SJCRH30 (cell line): ENCODE results near the gene GALNT11. TPM values are rescaled to one million over a fixed set of nuclear protein-coding genes. Genes with fewer than 3 reads are reported as not detected.
"Not testable (repeated sequence)": the region's sequence is repeated elsewhere in the genome, so short reads cannot be mapped to it uniquely, and the experiment has no call there.

Source experiments
- DNase-seq, 2 experiments: peaks; one replicate each; pipeline ENCODE4 v3.0.0-alpha.2; 2015 to 2020
- H3K27ac ChIP-seq: fragments of 250-450 bp; sonication (Bioruptor Pico); 2 replicates; pipeline ENCODE4 v1.5.1; 2020; ENCODE audit warnings: mild to moderate bottlenecking, moderate library complexity
- H3K27me3 ChIP-seq: fragments of 250-450 bp; sonication (Bioruptor Pico); 2 replicates; pipeline ENCODE4 v1.5.1; 2020; ENCODE audit warnings: mild to moderate bottlenecking, moderate library complexity
- H3K36me3 ChIP-seq: fragments of 250-450 bp; sonication (Bioruptor Pico); 2 replicates; pipeline ENCODE4 v1.5.1; 2020; ENCODE audit warnings: mild to moderate bottlenecking, moderate library complexity
- H3K4me1 ChIP-seq: fragments of 250-450 bp; sonication (Bioruptor Pico); 2 replicates; pipeline ENCODE4 v1.5.1; 2020; ENCODE audit warnings: mild to moderate bottlenecking, moderate library complexity
- H3K4me3 ChIP-seq: fragments of 250-450 bp; sonication (Bioruptor Pico); 2 replicates; pipeline ENCODE4 v1.5.1; 2020; ENCODE audit warnings: mild to moderate bottlenecking, moderate library complexity
- H3K9me3 ChIP-seq: fragments of 250-450 bp; sonication (Bioruptor Pico); replicated peaks from 2 replicates; pipeline ENCODE4 v1.5.1; 2020; ENCODE audit warnings: mild to moderate bottlenecking, moderate library complexity
- total RNA-seq: library from RNA; depleted of rRNA; stranded (reverse); fragments of >200 nt; shearing (Covaris generic); gene quantifications from 2 replicates; pipeline ENCODE4 v1.2.3, GENCODE V29; 2014

GALNT11 gene
- total RNA-seq, 1 experiment from 2014 or later, result 50.0 TPM

DNA sequence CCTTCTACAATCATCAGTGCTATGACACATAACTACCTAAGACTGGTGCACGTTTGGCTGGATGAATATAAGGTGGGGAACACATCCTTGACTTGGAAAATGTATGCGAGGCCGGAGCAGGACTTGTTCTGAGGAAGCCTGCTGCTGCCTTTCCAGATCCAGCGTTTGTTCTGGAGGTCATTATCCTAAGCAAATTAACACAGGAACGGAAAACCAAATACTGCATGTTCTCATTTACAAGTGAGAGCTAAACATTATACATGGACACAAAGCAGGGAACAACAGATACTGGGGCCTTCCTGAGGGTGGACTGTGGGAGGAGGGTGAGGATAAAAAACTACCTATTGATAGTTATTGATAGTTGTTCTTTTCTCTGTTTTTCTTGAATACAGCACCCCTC, 10.8 kb upstream of the GALNT11 start:
- no peaks in the 10 kb centered on the region for H3K4me1 ChIP-seq
- H3K27me3 ChIP-seq, result no peaks in the 10 kb centered on the region
- H3K4me3 ChIP-seq, result no peak overlapping the region
- H3K27ac ChIP-seq, result no peak overlapping the region
- no peak for DNase-seq
- no peaks in the 10 kb centered on the region for H3K36me3 ChIP-seq
- no peaks in the 10 kb centered on the region for H3K9me3 ChIP-seq

DNA sequence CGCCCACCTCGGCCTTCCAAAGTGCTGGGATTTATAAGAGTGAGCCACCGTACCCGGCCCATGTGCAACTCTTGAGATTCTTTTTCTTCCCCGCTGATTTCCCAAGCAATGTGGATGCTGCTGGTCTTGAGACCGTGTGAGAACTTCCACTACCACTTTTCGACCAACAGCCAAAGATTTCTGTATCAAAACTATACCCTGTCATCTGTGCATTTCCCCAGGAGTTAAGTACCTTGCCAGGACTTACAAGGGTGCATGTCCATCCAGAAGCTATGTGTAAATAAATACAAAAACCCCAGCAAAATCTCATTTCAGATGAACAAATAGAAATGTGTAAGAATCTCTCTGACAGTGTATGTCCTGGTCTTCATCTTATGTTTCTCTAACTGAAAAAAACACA, 9.9 kb upstream of the GALNT11 start:
- Histone ChIP-seq H3K27ac (no peak overlapping the region), H3K36me3 (no peaks in the 10 kb centered on the region), H3K9me3 (no peaks in the 10 kb centered on the region), H3K4me3 (no peak overlapping the region), H3K27me3 (no peaks in the 10 kb centered on the region), H3K4me1 (no peaks in the 10 kb centered on the region)
- DNase-seq, result no peak

DNA sequence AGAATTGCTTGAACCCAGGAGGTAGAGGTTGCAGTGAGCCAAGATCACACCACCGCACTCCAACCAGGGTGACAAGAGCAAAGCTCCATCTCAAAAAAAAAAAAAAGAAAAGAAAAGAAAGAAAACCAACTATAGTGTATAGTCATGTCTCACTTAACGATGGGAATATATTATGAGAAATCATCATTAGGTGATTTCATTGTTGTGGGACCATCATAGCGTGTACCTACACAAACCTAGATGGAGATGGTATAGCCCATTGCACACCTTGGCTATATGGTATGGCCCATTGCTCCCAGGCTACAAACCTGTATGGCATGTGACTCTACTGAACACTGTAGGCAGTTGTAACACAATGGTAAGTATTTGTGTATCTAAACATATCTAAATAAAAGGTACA, 8.5 kb upstream of the GALNT11 start:
- Histone ChIP-seq H3K27me3 (no peaks in the 10 kb centered on the region), H3K4me3 (no peak overlapping the region), H3K27ac (no peak overlapping the region), H3K36me3 (no peaks in the 10 kb centered on the region), H3K4me1 (no peaks in the 10 kb centered on the region), H3K9me3 (no peaks in the 10 kb centered on the region)
- DNase-seq, result no peak

DNA sequence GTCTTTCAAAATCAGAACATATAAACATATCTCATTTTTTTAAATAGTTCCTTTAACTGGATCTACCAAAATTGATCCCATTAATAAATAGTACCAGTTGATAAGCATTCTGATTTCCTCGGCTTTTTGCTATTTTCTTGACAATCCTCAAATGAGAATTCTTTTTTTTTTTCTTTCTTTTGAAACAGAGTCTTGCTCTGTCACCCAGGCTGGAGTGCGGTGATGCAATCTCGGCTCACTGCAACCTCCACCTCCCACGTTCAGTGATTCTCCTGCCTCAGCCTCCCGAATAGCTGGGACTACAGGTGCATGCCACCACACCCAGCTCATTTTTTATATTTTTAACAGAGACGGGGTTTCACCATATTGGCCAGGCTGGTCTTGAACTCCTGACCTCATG, 7.8 kb upstream of the GALNT11 start:
- not testable (repeated sequence) for DNase-seq, H3K4me1 ChIP-seq, H3K27me3 ChIP-seq, H3K36me3 ChIP-seq, H3K27ac ChIP-seq, H3K4me3 ChIP-seq, H3K9me3 ChIP-seq

DNA sequence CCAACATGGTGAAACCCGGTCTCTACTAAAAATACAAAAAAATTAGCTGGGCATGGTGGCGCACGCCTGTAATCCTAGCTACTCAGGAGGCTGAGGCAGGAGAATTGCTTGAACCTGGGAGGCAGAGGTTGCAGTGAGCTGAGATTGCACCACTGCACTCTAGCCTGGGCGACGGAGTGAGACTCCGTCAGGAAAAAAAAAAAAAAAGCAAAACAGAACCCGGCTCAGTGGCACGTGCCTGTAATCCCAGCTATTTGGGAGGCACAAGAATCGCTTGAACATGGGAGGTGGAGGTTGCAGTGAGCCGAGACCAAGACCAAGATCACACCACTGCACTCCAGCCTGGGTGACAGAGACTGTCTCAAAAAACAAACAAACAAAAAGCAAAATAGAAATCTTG, 3.7 kb upstream of the GALNT11 start:
- H3K27ac ChIP-seq, H3K9me3 ChIP-seq, H3K4me1 ChIP-seq, H3K4me3 ChIP-seq, H3K36me3 ChIP-seq, H3K27me3 ChIP-seq, DNase-seq: not testable (repeated sequence)

DNA sequence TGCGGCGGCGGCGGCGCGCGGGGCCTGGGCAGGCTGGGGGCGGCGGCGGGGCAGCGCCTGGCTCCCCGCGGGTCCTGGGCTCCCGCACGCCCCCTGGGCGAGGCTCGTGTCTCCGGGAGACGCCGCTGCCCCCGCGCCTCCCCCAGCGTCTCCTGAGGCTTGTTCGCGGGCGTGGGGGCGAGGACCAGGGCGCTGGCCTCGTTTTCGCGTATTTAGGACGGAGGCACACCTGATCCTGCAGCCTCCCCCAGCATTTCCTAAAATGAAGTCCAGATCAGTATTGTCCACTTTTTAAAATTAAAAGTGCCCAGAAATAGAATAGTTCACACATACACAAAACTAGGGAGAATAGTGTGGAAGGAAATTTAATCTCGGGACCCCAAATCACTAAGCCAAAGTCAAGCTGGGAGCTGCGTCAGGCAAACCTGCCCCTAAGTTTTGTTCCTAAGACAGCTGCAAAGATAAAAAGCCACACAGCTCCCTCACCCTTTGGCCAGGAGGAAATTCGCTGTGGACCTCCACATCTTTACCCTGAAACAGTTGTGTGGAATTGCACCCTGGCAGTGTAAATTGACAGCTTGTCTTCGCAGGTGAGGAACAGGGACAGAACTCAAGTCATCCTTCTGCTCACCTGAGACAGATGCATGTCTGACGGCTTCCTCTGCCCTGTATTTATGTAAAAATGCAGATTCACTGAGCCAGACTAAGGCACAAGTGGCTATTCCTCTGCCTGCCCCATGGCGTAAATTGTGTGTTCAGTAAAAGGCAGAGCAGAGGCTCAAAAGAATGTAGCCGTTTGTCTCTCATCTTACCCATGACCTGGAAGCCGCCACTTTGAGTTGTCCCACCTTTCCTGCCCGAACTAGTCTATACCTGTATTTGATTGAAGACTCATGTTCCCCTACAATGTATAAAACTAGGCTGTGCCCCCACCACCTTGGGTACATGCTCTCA, 740 bp downstream of the GALNT11 start:
- peak in 1 of 2 experiments; percentile 48 for DNase-seq
- H3K4me3 ChIP-seq, result peak overlapping the region; percentile 82
- no peaks in the 10 kb centered on the region; the same call in 1 of the 2 replicates for H3K27me3 ChIP-seq
- H3K27ac ChIP-seq, result peak overlapping the region; percentile 23; the same call in 1 of the 2 replicates
- no peaks in the 10 kb centered on the region; the same call in 1 of the 2 replicates for H3K9me3 ChIP-seq
- peaks cover 7% of the 10 kb centered on the region; the same call in 1 of the 2 replicates for H3K36me3 ChIP-seq
- H3K4me1 ChIP-seq, result 0 out of 2 replicates have a peak, but pooled peaks cover 3% of the 10 kb centered on the region

DNA sequence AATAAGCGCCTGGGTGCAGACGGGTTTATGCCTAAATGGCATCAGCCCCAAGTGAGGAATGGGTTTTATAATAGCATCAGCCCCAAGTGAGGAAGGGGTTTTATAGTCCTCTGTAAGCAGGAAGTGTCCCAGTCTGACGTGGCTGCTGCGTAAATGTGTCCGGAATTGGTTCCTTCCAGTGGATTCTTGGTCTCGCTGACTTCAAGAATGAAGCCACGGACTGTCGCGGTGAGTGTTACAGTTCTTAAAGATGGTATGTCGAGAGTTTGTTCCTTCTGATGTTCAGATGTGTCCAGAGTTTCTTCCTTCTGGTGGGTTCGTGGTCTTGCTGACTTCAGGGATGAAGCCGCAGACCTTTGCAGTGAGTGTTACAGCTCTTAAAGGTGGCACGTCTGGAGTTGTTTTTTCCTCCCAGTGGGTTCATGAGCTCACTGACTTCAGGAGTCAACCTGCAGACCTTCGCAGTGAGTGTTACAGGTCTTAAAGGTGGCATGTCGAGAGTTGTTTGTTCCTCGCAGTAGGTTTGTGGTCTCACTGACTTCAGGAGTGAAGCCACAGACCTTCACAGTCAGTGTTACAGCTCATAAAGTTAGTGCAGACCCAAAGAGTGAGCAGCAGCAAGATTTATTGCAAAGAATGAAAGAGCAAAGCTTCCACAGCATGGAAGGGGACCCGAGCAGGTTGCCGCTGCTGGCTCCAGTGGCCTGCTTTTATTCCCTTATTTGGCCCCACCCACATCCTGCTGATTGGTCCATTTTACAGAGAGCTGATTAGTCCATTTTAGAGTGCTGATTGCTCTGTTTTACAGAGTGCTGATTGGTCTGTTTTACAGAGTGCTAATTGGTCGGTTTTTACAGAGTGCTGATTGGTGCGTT, 2.3 kb downstream of the GALNT11 start:
- H3K4me3 ChIP-seq, H3K4me1 ChIP-seq, H3K9me3 ChIP-seq, H3K27me3 ChIP-seq, H3K27ac ChIP-seq, H3K36me3 ChIP-seq, DNase-seq: not testable (repeated sequence)

DNA sequence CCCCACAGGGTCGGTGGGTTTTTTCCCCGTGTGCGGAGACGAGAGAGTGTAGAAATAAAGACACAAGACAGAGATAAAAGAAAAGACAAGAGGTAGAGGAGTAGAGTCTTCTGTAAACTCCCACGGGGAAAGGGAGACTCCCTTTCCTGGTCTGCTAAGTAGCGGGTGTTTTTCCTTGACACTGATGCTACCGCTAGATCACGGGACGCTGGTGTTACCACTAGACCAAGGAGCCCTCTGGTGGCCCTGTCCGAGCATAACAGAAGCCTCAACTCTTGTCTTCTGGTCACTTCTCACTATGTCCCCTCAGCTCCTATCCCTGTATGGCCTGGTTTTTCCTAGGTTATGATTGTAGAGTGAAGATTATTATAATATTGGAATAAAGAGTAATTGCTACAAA, 4.6 kb downstream of the GALNT11 start:
- DNase-seq, result peak; percentile 48 to 55
- not testable (repeated sequence) for H3K4me1 ChIP-seq, H3K27me3 ChIP-seq, H3K27ac ChIP-seq, H3K4me3 ChIP-seq, H3K9me3 ChIP-seq
- H3K36me3 ChIP-seq, result peaks cover 10% of the 10 kb centered on the region; the same call in 1 of the 2 replicates

DNA sequence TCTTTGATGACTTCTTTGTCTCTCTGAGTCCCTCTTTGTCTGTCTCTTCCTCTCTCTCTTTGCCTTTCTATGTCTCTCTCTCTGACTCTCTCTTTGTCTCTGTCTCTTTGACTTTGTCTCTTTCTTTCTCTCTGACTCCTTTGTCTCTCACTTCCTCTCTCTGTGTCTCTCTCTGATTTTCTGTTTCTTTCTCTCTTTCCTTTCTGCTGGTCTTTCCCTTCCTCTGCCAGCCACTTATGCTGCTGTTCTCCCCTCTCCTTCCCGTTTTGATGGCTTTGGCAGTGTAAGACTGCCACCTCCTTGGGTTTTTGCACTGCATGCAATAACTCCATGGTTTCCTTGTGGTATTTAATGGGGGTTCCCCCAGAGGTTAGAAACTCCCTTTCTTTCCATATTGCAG, 5.2 kb downstream of the GALNT11 start:
- H3K27me3 ChIP-seq, H3K4me3 ChIP-seq, H3K9me3 ChIP-seq, DNase-seq, H3K27ac ChIP-seq, H3K4me1 ChIP-seq: not testable (repeated sequence)
- H3K36me3 ChIP-seq, result peaks cover 10% of the 10 kb centered on the region; the same call in 1 of the 2 replicates

DNA sequence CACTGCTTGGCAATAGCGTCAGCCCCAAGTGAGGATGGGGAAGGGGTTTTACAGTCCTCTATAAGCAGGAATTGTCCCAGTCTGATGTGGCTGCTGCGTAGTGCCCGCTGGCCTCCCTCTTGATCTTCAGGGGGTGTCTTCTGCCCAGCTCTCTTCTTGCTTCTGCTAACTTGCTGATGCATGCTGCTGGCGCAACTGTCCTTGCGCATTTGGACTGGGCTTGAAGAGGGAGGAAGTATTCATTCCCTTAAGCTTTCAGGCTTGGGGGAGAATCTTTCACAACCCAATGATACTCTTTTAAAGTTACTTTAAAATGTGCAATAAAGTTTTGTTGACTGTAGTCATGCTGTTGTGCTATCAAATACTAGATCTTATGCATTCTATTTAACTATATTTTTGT, 10.3 kb downstream of the GALNT11 start:
- no peaks in the 10 kb centered on the region for H3K4me1 ChIP-seq
- DNase-seq, result no peak
- H3K36me3 ChIP-seq, result peaks cover 3% of the 10 kb centered on the region; the same call in 1 of the 2 replicates
- no peak overlapping the region for H3K27ac ChIP-seq
- peaks cover 17% of the 10 kb centered on the region for H3K9me3 ChIP-seq
- H3K4me3 ChIP-seq, result no peak overlapping the region
- no peaks in the 10 kb centered on the region for H3K27me3 ChIP-seq

DNA sequence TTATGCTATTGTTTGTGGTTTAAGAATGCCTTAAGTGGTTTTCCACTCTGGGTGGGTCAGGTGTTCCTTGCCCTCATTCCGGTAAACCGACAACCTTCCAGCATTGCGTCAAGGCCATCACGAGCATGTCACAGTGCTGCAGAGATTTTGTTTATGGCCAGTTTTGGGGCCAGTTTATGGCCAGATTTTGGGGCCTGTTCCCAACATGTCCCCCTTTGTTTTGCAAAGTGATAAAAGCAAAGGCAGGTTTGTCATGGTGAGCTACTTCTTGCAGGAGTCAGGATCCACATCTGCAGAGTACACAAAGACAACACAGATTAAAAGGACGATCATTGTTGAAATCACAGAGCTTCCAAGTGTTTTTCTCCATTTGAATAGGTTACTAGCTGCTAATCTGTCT, 12.9 kb downstream of the GALNT11 start:
- H3K27ac ChIP-seq, H3K36me3 ChIP-seq, H3K4me3 ChIP-seq, DNase-seq, H3K27me3 ChIP-seq, H3K4me1 ChIP-seq: not testable (repeated sequence)
- peaks cover 17% of the 10 kb centered on the region for H3K9me3 ChIP-seq

DNA sequence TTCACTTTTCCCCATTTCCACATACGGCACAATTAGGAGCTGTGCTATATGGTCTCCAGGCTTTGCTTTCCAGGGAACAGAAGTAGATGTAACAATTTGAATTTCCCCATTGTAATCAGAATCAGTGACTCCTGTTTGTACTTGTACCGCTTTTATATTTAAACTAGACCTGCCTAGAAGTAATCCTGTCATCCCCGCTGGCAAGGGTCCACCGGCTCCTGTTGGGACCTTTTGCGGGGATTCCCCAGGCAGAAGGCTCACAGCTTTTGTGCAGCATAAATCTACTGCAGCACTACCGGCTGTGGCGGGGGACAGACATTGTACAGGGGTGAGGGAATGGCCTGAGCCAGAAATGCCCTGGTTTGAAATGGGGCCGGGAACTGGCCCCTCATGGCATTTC, 17.6 kb downstream of the GALNT11 start:
- not testable (repeated sequence) for H3K27me3 ChIP-seq, H3K27ac ChIP-seq, DNase-seq, H3K4me3 ChIP-seq, H3K36me3 ChIP-seq, H3K4me1 ChIP-seq
- peaks cover 12% of the 10 kb centered on the region for H3K9me3 ChIP-seq

DNA sequence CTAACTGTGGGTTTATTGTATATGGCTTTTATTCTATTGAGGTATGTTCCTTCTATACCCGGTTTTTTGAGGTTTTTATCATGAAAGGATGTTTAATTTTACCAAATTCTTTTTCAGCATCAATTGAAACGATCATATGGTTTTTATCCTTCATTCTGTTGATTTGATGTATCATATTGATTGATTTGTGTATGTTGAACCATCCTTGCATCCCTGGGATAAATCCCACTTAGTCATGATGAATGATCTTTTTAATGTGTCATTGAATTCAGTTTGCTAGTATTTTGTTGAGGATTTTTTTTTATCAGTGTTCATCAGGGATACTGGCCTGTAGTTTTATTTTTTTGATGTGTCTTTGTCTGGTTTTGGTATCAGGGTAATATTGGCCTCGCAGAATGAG, 19.4 kb downstream of the GALNT11 start:
- not testable (repeated sequence) for H3K9me3 ChIP-seq, H3K4me3 ChIP-seq, H3K4me1 ChIP-seq, H3K27me3 ChIP-seq, DNase-seq, H3K27ac ChIP-seq, H3K36me3 ChIP-seq

DNA sequence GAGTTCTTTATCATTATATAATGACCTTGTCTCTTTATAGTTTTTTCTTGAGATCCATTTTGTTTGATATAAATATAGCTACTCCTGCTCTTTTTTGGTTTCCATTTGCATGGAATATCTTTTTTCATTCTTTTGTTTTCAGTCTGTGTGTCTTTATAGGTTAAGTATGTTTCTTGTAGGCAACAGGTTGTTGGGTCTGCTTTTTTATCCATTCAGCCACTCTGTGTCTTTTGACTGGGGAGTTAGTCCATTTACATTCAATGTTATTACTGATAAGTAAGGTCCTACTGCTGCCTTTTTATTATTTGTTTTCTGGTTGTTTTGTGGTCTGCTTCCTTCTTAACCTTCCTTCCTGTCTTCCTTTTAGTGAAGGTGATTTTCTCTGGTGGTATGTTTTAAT, 21.1 kb downstream of the GALNT11 start:
- Histone ChIP-seq H3K36me3 (no peaks in the 10 kb centered on the region), H3K27ac (no peak overlapping the region), H3K27me3 (no peaks in the 10 kb centered on the region), H3K9me3 (no peaks in the 10 kb centered on the region; the same call in 1 of the 2 replicates), H3K4me3 (no peak overlapping the region), H3K4me1 (peaks cover 5% of the 10 kb centered on the region; the same call in 1 of the 2 replicates)
- DNase-seq, result no peak

DNA sequence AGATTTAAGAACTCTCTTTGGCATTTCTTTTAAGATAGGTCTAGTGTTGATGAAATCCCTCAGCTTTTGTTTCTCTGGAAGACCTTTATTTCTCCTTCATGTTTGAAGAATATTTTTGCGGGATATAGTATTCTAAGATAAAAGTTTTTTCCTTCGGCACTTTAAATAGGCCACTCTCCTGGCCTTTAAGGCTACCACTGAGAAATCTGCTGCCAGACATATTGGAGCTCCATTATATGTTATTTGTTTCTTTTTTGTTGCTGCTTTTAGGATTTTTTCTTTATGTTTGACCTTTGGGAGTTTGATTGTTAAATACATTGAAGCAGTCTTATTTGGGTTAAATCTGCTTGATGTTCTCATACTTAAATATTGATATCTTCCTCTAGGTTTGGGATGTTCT, 22.6 kb downstream of the GALNT11 start:
- Histone ChIP-seq H3K36me3 (no peaks in the 10 kb centered on the region), H3K4me3 (no peak overlapping the region), H3K27me3 (no peaks in the 10 kb centered on the region), H3K9me3 (no peaks in the 10 kb centered on the region; the same call in 1 of the 2 replicates), H3K27ac (no peak overlapping the region), H3K4me1 (peaks cover 5% of the 10 kb centered on the region; the same call in 1 of the 2 replicates)
- no peak for DNase-seq
